ENCODE data around the gene DUS3L.

The DUS3L gene

DNA sequence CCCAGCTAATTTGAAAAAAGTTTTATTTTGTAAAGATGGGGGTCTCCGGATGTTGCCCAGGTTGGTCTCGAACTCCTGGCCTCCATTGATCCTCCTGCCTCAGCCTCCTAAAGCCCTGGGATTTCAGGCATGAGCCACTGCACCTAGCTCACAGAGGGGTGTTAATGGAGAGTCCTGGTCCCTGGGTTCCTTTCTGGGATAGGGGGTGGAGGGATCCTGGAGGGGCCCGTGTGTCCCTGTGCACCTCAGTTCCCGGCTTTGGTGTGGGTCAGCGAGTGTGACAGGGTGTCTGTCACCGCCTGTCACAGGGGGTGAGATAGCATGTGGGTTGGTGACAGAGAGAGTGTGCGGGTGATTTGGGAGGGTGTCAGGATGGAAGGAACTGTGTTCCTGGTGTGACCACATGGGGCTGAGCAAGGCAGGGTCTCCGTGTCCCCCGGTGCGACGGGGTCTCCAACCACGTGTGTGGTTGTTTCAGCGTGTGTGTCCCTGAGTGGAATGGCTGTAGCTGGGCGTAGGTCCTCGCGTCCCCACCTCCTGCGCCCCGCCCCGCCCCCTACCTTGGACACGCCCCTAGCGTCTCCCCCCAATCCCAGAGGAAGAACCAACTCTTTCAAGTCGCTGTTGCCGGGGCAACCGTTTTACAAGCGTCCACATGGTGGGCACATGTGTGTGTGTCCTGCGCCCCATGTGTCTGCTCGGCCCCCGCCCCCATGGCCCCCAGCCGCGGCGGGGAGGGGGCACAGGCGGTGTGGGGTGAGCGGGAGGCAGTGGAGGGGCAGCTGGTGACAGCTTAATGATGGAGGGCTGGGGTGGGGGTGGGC, 11.0 kb upstream of the DUS3L start:
- no peak for DNase-seq
- intact Hi-C loops (cut with DNase I), result no loop called here

DNA sequence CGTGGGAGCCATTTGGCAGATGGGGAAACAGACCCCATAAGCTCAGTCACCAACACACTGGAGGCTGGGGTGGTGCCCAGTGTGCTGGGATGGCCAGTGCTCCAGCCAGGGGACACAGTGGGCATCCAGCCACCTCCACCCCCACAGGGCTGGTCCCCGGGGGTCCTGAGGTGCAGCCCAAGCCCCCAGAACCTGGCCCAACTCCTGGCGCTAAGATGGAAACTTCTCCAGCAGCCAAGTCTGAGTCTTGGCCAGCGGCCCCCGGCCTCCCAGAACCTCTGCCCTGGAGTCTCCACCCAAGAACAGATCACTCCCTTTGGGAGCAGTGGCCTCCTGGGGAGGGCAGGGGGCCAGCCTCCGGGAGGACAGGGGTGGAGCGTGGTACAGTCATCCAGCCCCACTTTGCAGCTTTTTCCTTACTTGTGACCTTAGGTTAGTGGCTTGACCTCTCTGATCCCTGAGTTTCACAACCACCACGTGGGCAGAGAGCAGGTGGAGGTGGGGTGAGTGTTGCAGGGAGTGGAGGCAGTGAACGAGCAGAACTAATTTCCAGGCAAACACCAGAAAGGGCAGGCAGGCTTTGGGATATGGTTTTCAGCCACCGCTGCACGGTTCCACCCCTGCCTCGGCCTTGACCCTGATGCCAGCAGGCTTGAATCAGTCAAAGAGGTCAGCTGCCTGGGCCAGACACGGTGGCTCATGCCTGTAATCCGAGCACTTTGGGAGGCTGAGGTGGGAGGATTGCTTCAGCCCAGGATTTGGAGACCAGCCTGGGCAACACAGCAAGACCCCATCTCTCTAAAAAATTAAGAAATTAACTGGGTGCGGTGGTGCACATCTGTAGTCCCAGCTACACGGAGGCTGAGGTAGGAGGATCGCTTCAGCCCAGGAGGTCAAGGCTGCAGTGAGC, 9.7 kb upstream of the DUS3L start:
- intact Hi-C loops (cut with DNase I), result no loop called here
- no peak for DNase-seq

DNA sequence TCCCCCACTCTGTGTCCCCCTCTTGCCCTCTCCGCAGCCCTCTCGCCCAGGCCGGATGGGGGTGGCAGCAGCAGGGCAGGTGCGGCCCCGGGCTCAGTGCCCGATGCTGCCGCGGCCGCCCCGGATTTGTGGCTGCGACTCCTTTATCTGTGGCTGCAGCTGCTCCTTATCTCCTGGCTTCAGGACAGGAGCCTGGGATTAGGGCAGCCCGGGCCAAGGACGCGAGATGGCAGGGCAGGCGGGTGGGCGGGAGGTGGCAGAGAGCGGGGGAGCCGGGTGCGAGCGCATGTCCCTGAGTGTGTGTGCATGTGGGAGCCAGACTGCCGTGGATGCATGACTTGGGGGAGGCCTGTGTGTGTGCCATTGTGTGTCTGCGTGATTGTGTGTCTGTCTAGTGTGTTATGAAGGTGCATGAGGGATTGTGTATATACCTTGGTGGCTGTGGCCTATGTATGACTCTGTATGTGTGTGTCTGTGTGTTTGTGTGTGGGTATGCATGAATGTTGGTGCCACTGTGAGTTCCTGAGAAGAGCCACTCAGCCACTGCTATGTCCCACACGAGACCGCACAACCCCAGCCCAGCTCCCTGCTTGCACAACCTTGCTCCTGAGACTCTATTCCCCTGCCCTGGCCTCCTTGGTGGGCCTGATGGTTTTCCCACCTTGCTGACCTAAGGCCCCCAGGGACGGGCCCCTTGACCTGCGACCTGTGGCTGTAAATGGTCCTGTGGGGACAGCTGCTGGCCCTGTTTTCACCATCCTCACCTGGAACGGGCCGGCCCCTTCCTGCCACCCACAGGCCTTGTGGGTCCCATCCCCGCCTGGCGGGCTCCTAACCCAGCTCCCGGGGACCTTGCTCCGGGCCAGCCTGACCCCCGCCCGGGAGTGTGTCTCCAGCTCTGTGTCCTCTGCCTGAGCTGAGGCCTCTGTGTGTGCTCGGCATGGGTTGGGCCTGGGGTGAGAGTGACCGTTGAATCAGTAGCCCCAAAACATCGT, 8.6 kb upstream of the DUS3L start:
- intact Hi-C loops (cut with DNase I), result no loop called here
- no peak for DNase-seq

DNA sequence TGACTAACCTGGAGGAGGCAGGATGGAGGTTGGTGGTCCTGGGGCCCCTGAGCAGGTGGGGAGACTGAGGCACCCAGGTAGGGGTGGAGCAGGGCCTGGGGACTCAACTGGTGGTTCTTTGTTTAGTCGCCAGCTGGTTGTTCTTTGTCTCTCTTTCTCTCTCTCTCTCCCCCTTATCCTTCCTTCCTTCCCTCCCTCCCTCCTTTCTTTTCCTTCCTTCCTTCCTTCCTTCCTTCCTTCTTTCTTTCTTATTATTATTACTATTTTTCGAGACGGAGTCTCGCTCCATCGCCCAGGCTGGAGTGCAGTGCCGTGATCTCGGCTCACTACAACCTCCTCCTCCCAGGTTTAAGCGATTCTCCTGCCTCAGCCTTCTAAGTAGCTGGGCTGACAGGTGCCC, 7.3 kb upstream of the DUS3L start:
- intact Hi-C loops (cut with DNase I), result no loop called here
- no peak for DNase-seq

DNA sequence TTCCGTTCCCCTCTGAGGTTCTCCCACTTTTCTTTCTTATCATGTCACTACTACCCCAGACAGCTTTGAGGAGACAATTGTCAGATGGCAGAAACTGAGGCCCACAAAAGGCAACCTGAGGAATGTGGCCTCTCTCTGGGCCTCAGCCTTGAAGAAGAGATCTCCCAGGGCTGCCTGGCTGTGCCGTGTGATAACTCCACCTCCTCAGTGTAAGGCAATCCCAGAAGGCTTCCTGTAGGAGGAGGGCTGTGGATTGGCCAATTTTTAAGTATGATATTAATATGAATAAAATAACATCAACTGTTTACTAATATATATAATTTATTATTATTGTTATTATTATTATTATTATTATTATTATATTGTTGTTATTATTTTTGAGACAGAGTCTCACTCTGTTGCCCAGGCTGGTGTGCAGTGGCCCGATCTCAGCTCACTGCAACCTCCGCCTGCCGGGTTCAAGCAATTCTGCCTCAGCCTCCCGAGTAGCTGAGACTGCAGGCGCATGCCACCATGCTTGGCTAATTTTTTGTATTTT, 4.5 kb upstream of the DUS3L start:
- DNase-seq, result no peak
- intact Hi-C loops (cut with DNase I), result no loop called here

DNA sequence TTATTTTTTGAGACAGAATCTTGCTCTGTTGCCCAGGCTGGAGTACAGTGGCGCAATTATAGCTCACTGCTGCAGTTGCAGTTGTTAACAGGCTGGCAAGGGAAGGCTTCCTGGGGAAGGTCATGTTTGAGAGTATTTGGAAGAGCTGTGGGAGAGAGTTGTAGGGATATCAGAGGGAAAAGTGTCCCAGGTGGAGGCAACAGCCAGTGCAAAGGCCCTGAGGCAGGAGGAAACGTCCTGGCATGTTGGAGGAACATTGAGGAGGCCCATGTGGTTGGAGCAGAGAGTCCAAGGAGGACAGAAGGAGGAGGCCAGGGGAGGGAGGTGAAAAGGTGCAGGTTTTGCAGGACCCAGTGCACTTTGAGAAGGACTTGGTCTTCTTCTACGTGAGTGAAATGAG, 2.2 kb upstream of the DUS3L start:
- intact Hi-C loops (cut with DNase I), result loop anchor here (5.0 kb wide), 2 partner anchors 71 to 109 kb away; partner anchors contain the start of genes CATSPERD, LONP1, NDUFA11 and VMAC
- no peak for DNase-seq

DNA sequence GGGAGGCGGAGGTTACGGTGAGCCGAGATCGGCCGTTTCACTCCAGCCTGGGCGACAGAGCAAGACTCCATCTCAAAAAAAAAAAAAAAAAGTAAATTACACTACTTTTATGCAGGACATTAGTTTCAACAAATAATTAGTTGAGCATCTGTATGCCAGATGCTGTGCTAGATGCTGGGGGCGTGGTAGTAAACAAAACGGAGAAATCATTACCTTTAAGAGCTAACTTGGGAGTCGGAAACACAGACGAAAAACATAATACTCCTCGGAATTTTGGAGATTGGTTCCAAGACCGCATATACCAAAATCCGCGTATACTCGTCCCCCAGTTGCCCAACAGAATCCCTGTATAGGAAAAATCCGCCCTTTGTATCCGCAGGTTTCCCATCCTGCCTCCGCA, 1.3 kb upstream of the DUS3L start:
- DNase-seq, result no peak
- intact Hi-C loops (cut with DNase I), result loop anchor here (5.0 kb wide), 2 partner anchors 70 to 110 kb away; partner anchors contain the start of genes CATSPERD, LONP1, NDUFA11 and VMAC

DNA sequence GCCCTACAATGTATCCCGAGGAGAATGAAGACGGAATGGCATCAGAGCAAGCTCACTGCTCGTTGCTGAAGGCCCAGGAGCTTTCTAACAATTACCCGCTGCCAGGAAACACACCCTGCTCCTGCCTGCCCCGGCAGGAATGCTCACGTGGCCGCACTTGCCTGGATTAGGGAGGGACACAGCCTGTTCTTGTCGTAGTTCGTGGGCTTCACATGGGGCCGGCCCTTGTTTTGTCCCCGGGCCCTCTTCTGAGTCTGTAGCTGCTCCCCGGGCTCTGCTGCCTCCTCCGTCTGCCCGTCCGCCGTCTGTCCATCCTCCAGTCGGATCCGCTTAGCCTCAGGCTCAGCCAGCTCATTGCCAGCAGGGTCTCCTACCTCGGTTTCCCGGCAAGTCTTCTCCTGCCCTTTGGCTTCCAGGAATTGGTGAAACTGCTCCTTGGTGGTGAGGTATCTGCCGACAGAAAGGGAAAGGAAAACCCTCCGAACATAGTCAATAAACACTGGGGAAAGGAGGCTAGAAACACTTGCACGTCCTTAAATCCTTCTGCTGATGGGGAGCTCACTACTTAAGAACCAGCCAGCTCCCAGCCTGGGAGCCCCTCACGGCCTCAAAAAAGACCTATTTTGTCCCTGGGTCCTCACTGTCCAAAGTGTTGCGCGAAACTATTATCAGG, 941 bp downstream of the DUS3L start:
- DNase-seq, result no peak
- intact Hi-C loops (cut with DNase I), result loop anchor here (2.0 to 5.0 kb wide), 3 partner anchors 68 to 112 kb away; partner anchors contain the start of genes CATSPERD, HSD11B1L, LONP1 and MICOS13

DNA sequence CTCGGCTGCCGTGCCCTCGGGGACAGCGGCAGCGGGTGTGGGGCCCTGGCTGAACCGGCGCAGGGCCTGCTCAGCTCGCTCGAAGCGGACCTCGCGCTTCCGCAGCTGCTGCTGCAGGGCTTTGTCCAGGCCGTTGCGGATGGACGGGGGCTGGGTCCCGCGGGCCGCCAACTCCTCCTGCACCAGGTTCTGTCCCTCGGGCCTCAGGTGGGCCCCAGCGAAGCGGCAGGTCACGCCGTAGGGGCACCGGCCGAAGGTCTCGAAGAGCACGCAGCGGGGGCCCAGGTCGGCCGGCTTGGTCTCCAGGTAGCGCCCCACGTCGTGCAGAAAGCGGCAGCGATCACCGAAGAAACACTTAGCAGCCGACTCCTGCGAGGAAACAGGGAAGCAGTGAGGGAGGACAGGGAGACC, 1.6 kb downstream of the DUS3L start:
- no peak for DNase-seq
- intact Hi-C loops (cut with DNase I), result no loop called here

DNA sequence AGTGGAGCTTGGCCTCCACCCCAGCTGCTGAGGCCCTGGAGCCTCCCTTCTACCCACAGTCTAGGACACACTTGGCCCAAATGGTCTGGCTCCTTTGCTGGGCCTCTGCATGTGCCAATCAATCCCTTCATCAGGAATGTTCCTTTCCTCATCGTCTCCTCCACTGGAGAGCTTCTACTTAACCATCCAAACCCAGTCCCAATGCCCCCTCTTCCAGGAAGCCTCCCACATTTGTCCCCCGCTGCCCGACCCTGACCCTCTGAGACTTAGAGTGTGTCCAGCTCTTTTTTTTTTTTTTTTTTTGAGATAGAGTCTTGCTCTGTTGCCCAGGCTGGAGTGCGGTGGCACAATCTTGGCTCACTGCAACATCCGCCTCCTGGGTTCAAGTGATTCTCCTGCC, 2.5 kb downstream of the DUS3L start:
- no peak for DNase-seq
- intact Hi-C loops (cut with DNase I), result no loop called here

DNA sequence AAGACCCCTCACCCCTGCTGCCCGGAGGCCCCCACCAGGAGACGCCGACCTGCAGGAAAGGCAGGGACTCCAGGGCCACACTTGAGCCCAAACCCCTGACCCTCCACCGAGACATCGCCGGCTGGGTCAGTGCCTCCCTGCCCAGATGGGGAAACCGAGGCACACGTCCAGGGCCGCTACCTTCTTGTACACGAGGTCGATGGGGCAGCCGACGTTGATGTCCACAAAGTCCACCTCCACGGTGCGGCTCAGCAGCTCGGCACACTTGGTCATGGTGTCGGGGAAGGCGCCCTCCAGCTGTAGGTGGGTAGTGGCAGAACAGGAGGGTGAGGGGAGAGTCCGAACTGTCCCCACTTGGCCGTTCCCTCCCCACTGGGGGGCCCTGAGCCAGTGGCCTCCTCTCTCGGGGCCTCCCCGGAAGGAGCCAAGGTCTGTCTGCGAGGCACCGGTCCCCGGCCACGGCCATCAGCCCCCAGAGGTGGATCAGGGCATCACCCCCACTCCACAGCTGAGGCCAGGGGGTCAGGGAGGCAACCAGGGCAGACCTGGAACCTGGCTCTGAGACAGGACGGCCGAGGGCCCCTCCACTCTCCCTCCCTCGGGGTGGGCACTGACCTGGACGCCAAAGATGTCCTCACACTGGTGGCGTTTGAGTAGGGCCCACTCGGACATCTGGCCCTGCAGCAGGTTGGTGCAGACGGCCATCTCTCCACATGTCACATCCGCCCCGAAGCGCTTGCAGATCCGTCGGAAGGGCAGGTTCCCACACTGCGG, 3.4 kb downstream of the DUS3L start:
- intact Hi-C loops (cut with DNase I), result no loop called here
- no peak for DNase-seq

DNA sequence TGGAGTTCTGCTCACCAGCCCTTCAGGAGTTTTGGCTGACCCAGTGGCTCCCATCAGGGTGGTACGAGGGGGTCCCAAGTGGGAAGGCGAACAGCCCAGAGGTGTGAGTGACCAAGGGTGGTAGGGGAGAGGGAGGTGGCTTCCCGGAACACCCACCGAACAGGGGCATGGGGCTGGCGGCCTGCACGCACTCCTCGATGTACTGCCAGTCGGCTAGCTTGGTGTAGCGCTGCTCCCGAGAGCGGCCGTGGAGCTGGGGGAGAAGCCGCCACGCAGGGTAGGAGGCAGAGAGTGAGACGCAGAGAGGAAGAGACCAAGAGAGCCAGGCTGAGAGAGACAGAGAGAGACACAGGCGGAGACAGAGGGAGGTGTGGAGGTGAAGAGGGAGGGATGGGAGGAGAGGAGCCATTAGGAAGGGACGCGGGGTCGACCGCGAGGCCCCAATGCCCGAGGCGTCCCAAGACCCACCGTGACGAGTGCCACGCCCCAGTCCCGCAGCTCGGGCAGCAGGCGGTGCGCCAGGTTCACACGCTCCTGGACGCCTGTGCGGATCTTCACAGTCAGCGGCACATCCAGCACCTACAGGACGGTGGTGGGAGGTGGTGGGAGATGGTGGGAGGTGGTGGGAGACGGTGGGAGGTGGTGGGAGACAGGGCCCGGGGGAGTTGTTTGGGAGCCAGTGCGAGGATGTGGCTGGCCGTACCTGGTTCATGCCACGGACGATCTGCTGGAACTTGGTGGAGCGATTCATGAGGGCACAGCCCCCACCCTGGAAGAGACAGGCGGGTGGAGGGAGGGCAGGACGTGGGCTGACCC, 4.2 kb downstream of the DUS3L start:
- DNase-seq, result no peak
- intact Hi-C loops (cut with DNase I), result no loop called here

DNA sequence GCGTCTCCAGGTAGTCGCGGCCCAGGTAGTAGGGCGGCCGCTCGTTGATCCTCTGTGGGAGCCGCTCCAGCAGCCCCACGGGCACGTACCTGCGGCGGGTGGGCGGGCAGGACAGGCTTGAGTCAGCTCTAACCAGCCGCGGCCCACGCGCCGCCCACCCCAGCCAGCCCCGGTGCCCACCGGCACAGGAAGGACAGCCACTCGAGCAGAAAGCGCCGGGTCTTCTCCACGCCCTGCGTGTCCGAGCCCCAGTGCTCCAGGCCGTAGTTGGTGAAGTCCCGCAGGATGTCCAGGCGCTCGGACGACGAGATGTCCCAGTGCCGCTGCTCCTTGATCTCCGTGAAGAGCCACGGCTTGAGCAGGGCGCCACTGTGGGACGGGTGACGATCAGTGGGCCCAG, 5.5 kb downstream of the DUS3L start:
- DNase-seq, result no peak
- intact Hi-C loops (cut with DNase I), result no loop called here

DNA sequence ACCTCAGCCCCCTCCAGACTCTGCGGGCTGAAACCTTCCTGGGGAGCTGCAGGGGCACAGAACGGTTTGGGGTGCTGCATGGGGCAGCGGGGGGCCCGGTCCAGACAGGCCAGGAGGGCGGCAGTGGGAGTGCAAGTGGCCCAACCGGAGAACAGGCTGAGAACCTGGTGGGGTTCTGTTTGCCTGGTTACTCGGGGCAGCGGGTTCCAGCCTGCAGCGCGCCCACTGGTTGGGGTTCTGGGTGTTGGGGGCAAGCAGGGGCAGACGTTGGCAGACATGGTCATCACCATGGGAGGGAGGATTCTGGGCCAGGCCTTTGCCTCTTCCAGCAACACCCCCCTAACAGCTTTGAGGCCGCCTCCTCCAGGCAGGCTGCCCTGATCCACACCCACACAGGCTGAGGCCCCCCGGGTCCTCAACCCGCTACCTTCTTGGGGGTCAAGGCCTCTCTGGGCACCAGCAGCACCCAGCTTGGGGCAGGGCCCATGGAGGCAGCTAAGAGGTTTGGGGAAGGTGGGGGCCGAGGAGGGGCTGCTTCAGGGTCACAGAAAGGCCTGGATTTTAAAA, 6.3 kb downstream of the DUS3L start, which contains the start of gene PRR22:
TSS of gene PRR22 (minus strand) at position 166 of the 567 bp plus-strand sequence. CDS start at position 80, 86 bp downstream.
- DNase-seq, result no peak
- intact Hi-C loops (cut with DNase I), result no loop called here

DNA sequence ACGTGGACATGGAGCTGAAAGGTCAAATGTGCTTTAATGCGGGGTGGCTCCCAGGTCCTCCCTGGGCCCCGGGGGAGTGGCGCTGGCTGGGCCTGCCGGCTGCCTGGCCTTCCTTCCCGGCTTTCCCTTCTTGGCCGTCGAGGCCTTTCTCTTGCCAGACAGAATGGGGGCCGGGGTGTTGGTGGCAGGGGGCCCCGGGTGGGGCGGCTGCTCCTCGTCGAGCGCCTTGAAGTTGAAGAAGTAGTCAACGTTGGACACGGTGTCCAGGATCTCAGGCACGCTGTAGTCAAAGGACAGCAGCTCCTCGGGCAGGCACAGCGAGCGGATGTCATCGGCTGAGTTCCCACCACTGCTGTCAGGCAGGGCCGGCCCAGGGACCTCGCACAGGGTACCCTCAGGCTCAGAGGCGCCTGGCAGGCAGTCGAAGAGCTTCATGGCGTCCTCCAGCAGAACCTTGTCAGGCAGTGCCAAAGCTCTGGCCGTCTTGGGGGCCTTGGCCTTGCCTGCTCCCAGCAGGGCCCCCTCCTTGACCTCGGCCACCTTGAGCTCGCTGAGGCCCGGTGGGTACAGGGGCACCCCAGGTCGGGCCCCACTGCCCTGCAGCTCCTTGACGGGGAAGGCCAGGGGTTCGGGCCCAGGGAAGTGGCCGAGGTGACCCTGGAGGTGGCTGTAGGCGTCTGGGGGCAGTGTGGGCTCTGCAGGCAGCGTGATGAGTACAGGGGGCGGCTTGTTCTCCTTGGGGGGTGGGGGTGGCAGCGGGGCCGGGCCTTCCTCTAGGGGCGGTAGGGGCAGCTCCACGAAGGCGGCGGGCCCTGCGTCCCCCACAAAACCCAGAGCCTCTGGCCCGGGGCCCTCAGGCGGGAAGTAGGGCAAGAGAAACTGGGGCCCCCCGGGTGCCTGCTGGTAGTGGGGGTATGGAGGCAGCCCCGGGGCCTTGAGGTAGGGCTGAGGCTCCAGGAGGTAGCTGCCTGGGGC, 7.7 kb downstream of the DUS3L start:
- DNase-seq, result no peak
- intact Hi-C loops (cut with DNase I), result no loop called here

DNA sequence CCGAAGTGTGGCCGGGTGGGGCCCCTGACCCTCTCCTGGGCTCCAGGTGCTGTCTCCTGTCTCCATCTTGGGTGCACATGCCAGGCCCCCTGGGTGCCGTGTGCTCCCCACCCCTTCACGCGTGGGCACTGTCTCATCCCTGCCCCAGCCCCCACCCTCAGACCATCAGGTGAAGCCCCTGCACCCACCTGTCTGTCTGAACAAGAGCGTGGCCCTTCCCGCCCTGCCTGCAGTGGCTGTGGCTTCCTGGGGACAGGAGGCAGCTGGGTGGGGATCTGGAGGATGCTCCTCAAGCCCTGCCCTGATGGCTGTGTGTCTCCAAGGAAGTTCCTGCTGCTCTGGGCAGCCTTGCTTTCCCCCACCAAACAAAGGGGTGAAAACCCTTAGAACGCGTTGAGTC, 8.6 kb downstream of the DUS3L start:
- intact Hi-C loops (cut with DNase I), result no loop called here
- no peak for DNase-seq
